Epidermal melanocyte (primary cell): ENCODE data around the gene BAD.

ENCODE experiments used
- DNase-seq: peaks from one replicate; pipeline ENCODE4 v3.0.0; 2011; ENCODE audit warnings: low spot score; ENCODE audit not compliant: insufficient read length

Gene BAD

GRCh38 chr11:64297699-64298358 lies 13.4 kb upstream of the BAD start:
- no peak for DNase-seq

- no peak for DNase-seq
Measured at GRCh38 chr11:64296830-64297698, 12.6 kb upstream of the BAD start.

- no peak for DNase-seq
Measured at GRCh38 chr11:64296236-64296635, 11.8 kb upstream of the BAD start.

- no peak for DNase-seq
Measured at GRCh38 chr11:64295760-64296159, 11.3 kb upstream of the BAD start.

GRCh38 chr11:64294774-64295173 lies 10.3 kb upstream of the BAD start:
- peak; percentile 78 for DNase-seq

- no peak for DNase-seq
Measured at GRCh38 chr11:64292460-64293254, 8.2 kb upstream of the BAD start.

GRCh38 chr11:64291752-64292459 lies 7.4 kb upstream of the BAD start:
- DNase-seq = no peak

GRCh38 chr11:64291262-64291751 lies 6.8 kb upstream of the BAD start, which contains the start of gene KCNK4:
Gene KCNK4 (plus strand): TSS chr11:64291302. CDS start chr11:64293019, 1,717 bp downstream.
- no peak for DNase-seq

GRCh38 chr11:64290352-64291261 lies 6.1 kb upstream of the BAD start:
- DNase-seq = no peak

- no peak for DNase-seq
Measured at GRCh38 chr11:64289002-64289564, 4.6 kb upstream of the BAD start.

- no peak for DNase-seq
Measured at GRCh38 chr11:64288353-64288750, 3.9 kb upstream of the BAD start.

- DNase-seq = no peak
Measured at GRCh38 chr11:64287676-64288352, 3.3 kb upstream of the BAD start.

GRCh38 chr11:64286801-64287159 lies 2.3 kb upstream of the BAD start:
- DNase-seq = no peak

- DNase-seq = no peak
Measured at GRCh38 chr11:64285885-64286800, 1.7 kb upstream of the BAD start.

GRCh38 chr11:64284962-64285884 lies 758 bp upstream of the BAD start, which contains the start of gene GPR137:
Gene GPR137 (plus strand): TSS chr11:64285848. CDS start chr11:64286525, 677 bp downstream.
- peak; percentile 88 for DNase-seq

GRCh38 chr11:64283092-64283491 lies 1.4 kb downstream of the BAD start:
- no peak for DNase-seq
